ENCODE results near the gene SP8.

The SP8 gene

GRCh38 chr7:20749906-20750305 is 36.8 kb downstream of the SP8 start:
- TF ChIP-seq CTCF (IDR thresholded peaks at IDR 0.05; ENCODE audit: low read depth, low read length) = no peak
- DNase-seq (ENCODE audit: extremely low read depth, low read depth) = no peak

DNA sequence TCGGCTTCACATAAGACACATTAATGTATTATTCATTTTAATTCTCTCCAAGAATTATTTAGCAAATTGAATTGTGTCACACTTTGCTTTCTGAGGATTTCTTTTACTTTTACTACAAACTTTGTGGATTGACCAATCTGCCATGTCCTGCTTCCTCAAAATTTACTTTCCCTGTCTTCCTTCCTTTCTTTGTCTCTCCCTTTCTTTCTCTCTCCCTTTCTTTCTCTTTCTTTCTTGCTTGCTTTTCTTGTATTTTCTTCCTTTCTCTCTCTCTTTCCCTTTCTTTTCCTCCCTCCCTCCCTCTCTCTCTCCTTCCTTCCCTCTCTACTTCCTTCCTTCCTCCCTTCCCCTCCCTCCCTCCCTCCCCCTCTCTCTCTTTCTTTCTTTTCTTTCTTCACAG is 37.8 kb downstream of the SP8 start:
- no peak for DNase-seq (ENCODE audit: extremely low read depth, low read depth)

DNA sequence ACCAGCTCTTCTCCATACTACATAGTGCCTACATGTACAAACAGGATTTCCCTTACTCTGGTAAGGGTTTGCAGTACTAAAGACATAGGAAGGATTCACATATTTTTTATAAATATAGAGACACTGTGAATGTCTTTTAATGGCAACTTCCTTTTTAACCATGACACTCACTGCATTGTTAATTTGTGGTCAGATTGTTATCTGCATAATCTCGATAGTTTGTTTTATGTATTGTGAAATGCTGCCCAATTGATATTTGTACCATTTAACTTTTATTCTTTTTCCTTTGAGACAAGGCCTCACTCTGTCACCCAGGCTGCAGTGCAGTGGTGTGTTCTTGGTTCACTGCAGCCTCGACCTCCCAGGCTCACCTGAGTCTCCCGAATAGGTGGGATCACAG is 39.7 kb downstream of the SP8 start:
- DNase-seq (ENCODE audit: extremely low read depth, low read depth) = no peak
- TF ChIP-seq CTCF (IDR thresholded peaks at IDR 0.05; ENCODE audit: low read depth, low read length) = no peak

More for the DNA sequence above, 37.8 kb downstream of the SP8 start:
- TF ChIP-seq CTCF (IDR thresholded peaks at IDR 0.05; ENCODE audit: low read depth, low read length) = no peak

GRCh38 chr7:20745702-20746101 is 41.0 kb downstream of the SP8 start:
- no peak for TF ChIP-seq CTCF (IDR thresholded peaks at IDR 0.05; ENCODE audit: low read depth, low read length)
- no peak for DNase-seq (ENCODE audit: extremely low read depth, low read depth)

- no peak for DNase-seq (ENCODE audit: extremely low read depth, low read depth)
- TF ChIP-seq CTCF (IDR thresholded peaks at IDR 0.05; ENCODE audit: low read depth, low read length) = no peak
These were observed 41.7 kb downstream of the SP8 start for GRCh38 chr7:20744954-20745446.

DNA sequence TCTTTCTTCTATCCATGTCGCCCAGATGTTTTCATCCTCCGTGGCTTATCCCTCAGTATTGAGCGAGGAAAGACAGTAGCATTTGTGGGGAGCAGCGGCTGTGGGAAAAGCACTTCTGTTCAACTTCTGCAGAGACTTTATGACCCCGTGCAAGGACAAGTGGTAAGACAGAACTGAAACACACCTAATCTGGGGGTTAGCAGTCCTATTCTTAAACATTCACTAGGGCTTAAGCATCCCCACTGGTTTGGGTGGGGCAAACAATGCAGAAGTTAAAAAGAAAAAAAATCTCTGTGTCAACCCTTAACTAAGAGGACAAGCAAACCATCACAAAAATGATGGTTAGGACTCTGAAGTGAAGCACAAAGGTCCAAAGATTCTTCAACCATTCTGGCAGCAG is 43.8 kb downstream of the SP8 start:
- no peak for DNase-seq (ENCODE audit: extremely low read depth, low read depth)
- TF ChIP-seq CTCF (IDR thresholded peaks at IDR 0.05; ENCODE audit: low read depth, low read length) = no peak

DNA sequence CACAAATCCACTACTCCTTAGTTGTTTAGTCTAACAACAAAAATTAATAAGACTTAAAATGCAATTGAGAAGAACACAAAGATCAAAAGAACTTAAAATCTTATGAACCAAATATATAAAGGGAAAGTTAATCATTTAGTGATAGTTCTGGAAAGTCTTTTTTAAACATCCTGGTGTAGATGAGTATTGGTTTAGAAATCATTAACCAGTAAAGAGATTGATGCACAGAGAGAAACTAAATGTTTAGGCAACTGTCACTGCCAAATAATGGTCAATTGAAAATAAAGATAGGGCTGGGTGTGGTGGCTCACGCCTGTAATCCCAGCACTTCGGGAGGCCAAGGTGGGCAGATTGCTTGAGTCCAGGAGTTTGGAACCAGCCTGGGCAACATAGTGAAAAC is 44.9 kb downstream of the SP8 start:
- DNase-seq (ENCODE audit: extremely low read depth, low read depth) = no peak
- TF ChIP-seq CTCF (IDR thresholded peaks at IDR 0.05; ENCODE audit: low read depth, low read length) = no peak
